HepG2 (cell line): Measurements from ENCODE around the gene IGF1. TPM values are rescaled to one million over a fixed set of nuclear protein-coding genes. Genes with fewer than 3 reads are reported as not detected.

ENCODE experiments used
- ATAC-seq: fragments of 200-7000 bp; cut with Tn5 transposase; 3 replicates; pipeline ENCODE4 v1.9.1; 2020; ENCODE audit warnings: mild to moderate bottlenecking, moderate library complexity
- BruUV-seq: library from RNA; stranded (reverse); fragments of 400-500 nt; replicated peaks from 2 replicates; lab custom pipeline; 2021; lab: Mats Ljungman, UMichigan
- CTCF ChIA-PET: fragments of 300-600 bp; formaldehyde crosslinking; extraction: SDS; loops from one replicate; lab custom pipeline; 2021; ENCODE audit warnings: low total read pairs, inconsistent platforms, low intra/inter-chr PET ratio; lab: Yijun Ruan, JAX
- POLR2A ChIA-PET: fragments of 350-600 bp; sonication (Branson Sonifier 250); formaldehyde crosslinking; loops from one replicate; lab custom pipeline; 2020; ENCODE audit warnings: antibody characterized with exemption, inconsistent platforms; lab: Yijun Ruan, JAX
- DNase-seq: peaks from one replicate; pipeline ENCODE4 v3.0.0-alpha.2; 2015; ENCODE audit warnings: low spot score
- FAIRE-seq: peaks from 3 replicates; lab custom pipeline; 2011; peaks lifted over from hg19 to GRCh38; lab: Jason Lieb, UNC
- H2AFZ ChIP-seq: one replicate; pipeline ENCODE4 v1.6.1; 2011; ENCODE audit warnings: low read length, inconsistent platforms
- H3K27ac ChIP-seq: fragments of 300-600 bp; 3 replicates; pipeline ENCODE4 v1.8.0; 2011; ENCODE audit warnings: mixed run types, mild to moderate bottlenecking, mixed read lengths, low read length, inconsistent platforms; ENCODE audit not compliant: insufficient read depth; ENCODE audit errors: extremely low read length
- H3K27me3 ChIP-seq, 2 experiments: fragments of 200-600 bp in 1 of 2; 2 replicates in 1 of 2; 3 replicates in 1 of 2; pipeline versions ENCODE4 v1.6.0 to v1.8.0; 2011; ENCODE audit warnings: low read length in 2 of 2, mild to moderate bottlenecking in 2 of 2, moderate library complexity in 2 of 2, inconsistent platforms in 1 of 2; ENCODE audit not compliant: insufficient read depth in 2 of 2, control insufficient read depth in 1 of 2
- H3K36me3 ChIP-seq, 2 experiments: fragments of 200-600 bp in 1 of 2; replicated peaks in 1 of 2; 2 replicates in 1 of 2; 3 replicates in 1 of 2; pipeline versions ENCODE4 v1.5.1 to v1.8.0; 2011; ENCODE audit warnings: low read length in 2 of 2, inconsistent platforms in 1 of 2; ENCODE audit not compliant: insufficient read depth in 2 of 2, control insufficient read depth in 1 of 2
- H3K4me1 ChIP-seq: 2 replicates; pipeline ENCODE4 v1.5.1; 2012; ENCODE audit warnings: low read length, inconsistent platforms; ENCODE audit not compliant: insufficient read depth
- H3K4me2 ChIP-seq: 2 replicates; pipeline ENCODE4 v1.6.0; 2011; ENCODE audit warnings: low read depth, low read length, inconsistent platforms
- H3K4me3 ChIP-seq, 3 experiments: fragments of 200-600 bp in 1 of 3; sonication (generic), shearing (Covaris generic) in 1 of 3; replicated peaks in 1 of 3; 2 replicates each; pipeline ENCODE4 v1.5.1; 2011 to 2016; ENCODE audit warnings: low read length in 3 of 3, inconsistent platforms in 2 of 3, low read depth in 2 of 3, mild to moderate bottlenecking in 2 of 3, control low read depth in 1 of 3, mixed read lengths in 1 of 3; ENCODE audit not compliant: insufficient read depth in 1 of 3
- H3K79me2 ChIP-seq: one replicate; pipeline ENCODE4 v1.6.1; 2011; ENCODE audit warnings: low read length, inconsistent platforms; ENCODE audit not compliant: insufficient read depth
- H3K9ac ChIP-seq: 2 replicates; pipeline ENCODE4 v1.6.0; 2011; ENCODE audit warnings: mild to moderate bottlenecking, low read depth, low read length, inconsistent platforms; ENCODE audit not compliant: insufficient read depth
- H3K9me3 ChIP-seq: 2 replicates; pipeline ENCODE4 v1.5.1; 2012; ENCODE audit warnings: mild to moderate bottlenecking, low read length
- H4K20me1 ChIP-seq: 2 replicates; pipeline ENCODE4 v1.6.0; 2011; ENCODE audit warnings: inconsistent platforms, mild to moderate bottlenecking, low read length, moderate library complexity; ENCODE audit not compliant: insufficient read depth
- HCFC1 ChIP-seq: fragments of 150-350 bp; IDR thresholded peaks from 2 replicates; pipeline ENCODE4 v1.6.1; 2014; ENCODE audit warnings: low read depth, low read length
- HIVEP1 ChIP-seq: sonication (generic); formaldehyde crosslinking; IDR thresholded peaks from 2 replicates; pipeline ENCODE4 v1.4.0; 2020; ENCODE audit warnings: mild to moderate bottlenecking, missing genetic modification reagents
- HMGA1 ChIP-seq: sonication (generic); formaldehyde crosslinking; conservative IDR thresholded peaks from 2 replicates; pipeline ENCODE4 v1.4.0; 2020; ENCODE audit warnings: missing genetic modification reagents
- ISL2 ChIP-seq: sonication (generic); formaldehyde crosslinking; IDR thresholded peaks from 2 replicates; pipeline ENCODE4 v1.5.0; 2020; ENCODE audit warnings: missing genetic modification reagents
- LRRFIP1 ChIP-seq: sonication (generic); formaldehyde crosslinking; conservative IDR thresholded peaks from 2 replicates; pipeline ENCODE4 v1.4.0; 2020; ENCODE audit warnings: missing genetic modification reagents
- NR2F6 ChIP-seq, 2 experiments: IDR thresholded peaks; 2 replicates each; pipeline ENCODE4 v1.6.1; 2016; ENCODE audit warnings: antibody characterized with exemption in 1 of 2, mild to moderate bottlenecking in 1 of 2
- RBAK ChIP-seq: sonication (generic); formaldehyde crosslinking; IDR thresholded peaks from 2 replicates; pipeline ENCODE4 v1.5.1; 2020; ENCODE audit warnings: mild to moderate bottlenecking, missing genetic modification reagents
- TARDBP ChIP-seq: sonication (generic); formaldehyde crosslinking; IDR thresholded peaks from 2 replicates; pipeline ENCODE4 v1.8.0; 2022; ENCODE audit warnings: mild to moderate bottlenecking, missing genetic modification reagents
- WIZ ChIP-seq: sonication (generic); formaldehyde crosslinking; IDR thresholded peaks from 2 replicates; pipeline ENCODE4 v1.5.1; 2020; ENCODE audit warnings: mild to moderate bottlenecking, missing genetic modification reagents
- ZFAT ChIP-seq: sonication (generic); formaldehyde crosslinking; conservative IDR thresholded peaks from 2 replicates; pipeline ENCODE4 v1.8.1; 2023; ENCODE audit warnings: missing genetic modification reagents, inconsistent platforms
- in situ Hi-C: cut with HindIII; loops from 2 replicates; pipeline ENCODE4 v1.10.0; 2017; ENCODE audit warnings: low pct_unique_long_range_greater_than_20kb; ENCODE audit not compliant: extremely low pct_ligation_motif_present
- intact Hi-C: fragments of 100-400 bp; cut with micrococcal nuclease; formaldehyde crosslinking; loops from one replicate; pipeline ENCODE4 v1.10.0; 2022; ENCODE audit not compliant: unreplicated experiment
- polyA plus RNA-seq, 8 experiments: library from polyadenylated mRNA; depleted of rRNA in 3 of 8; stranded (reverse) in 7 of 8; unstranded in 1 of 8; fragments of >200 nt; fragmentation: Illumina TruSeq in 4 of 8; extraction: Trizol in 4 of 8; gene quantifications; 2 replicates each; pipeline versions ENCODE4 v1.2.1 to v1.2.3, GENCODE V29; 2011 to 2016; ENCODE audit warnings: low read depth in 4 of 8, missing spikeins in 1 of 8, mixed read lengths in 1 of 8; ENCODE audit not compliant: insufficient read depth in 1 of 8
- total RNA-seq, 5 experiments: library from RNA; depleted of rRNA; stranded (reverse); fragments of >200 nt; fragmentation: Illumina TruSeq; extraction: Trizol; gene quantifications; 2 replicates each; pipeline ENCODE4 v1.2.3, GENCODE V29; 2016; ENCODE audit warnings: low read depth in 1 of 5
- TF ChIP-seq, protein P1 (sequence below): sonication (generic); formaldehyde crosslinking; IDR thresholded peaks from 2 replicates; pipeline ENCODE4 v1.5.1; 2020; ENCODE audit warnings: mild to moderate bottlenecking, missing genetic modification reagents, borderline replicate concordance
- TF ChIP-seq, protein P2 (sequence below): sonication (generic); formaldehyde crosslinking; IDR thresholded peaks from 2 replicates; pipeline ENCODE4 v1.8.0; 2022; ENCODE audit warnings: missing genetic modification reagents, mild to moderate bottlenecking, borderline replicate concordance

Gene IGF1
- total and polyA plus RNA-seq, 2 of the 13 experiments (the other 11 are each of a cell fraction or from before 2014, with no cell fraction given), result not detected

DNA sequence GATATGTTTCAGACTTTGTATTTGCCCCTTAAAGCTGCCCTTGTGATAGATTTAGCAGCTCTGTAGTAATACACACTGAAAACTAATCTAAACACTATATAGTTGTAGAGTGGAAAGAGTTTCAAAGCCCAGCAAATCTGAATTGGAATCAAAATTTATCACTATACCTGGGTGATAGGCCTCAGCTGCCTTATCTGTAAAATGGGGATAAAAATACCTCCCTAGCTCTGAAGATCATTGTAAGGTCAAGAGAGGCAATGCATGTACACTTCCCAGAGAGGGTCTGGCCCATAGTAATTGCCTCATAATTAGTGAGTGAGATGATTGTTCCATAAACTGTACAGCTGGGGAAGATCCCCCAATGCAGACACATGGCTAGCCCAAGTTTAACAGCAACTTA lies 103.6 kb downstream of the IGF1 start:
- Histone ChIP-seq H3K79me2 (no peaks in the 10 kb centered on the region), H2AFZ (no peak overlapping the region), H3K36me3 (no peaks in the 10 kb centered on the region), H3K9ac (no peak overlapping the region), H3K27ac (no peak overlapping the region), H4K20me1 (no peaks in the 10 kb centered on the region), H3K4me3 (no peak overlapping the region), H3K4me1 (no peaks in the 10 kb centered on the region), H3K9me3 (no peaks in the 10 kb centered on the region), H3K27me3 (no peaks in the 10 kb centered on the region), H3K4me2 (no peak overlapping the region)
- in situ Hi-C loops, result no loop called here
- FAIRE-seq, result no peak
- CTCF ChIA-PET, result no interaction called here
- no peak for DNase-seq
- POLR2A ChIA-PET, result no interaction called here
- intact Hi-C loops, result no loop called here
- ATAC-seq, result no peak
- no TSS peak for BruUV-seq
- TF ChIP-seq RBAK (CRISPR knock-in tag) (no peak), HIVEP1 (no peak), ISL2 (CRISPR knock-in tag) (no peak), TARDBP (CRISPR knock-in tag) (no peak), LRRFIP1 (no peak), ZFAT (CRISPR knock-in tag) (no peak), HCFC1 (no peak), WIZ (CRISPR knock-in tag) (no peak), HMGA1 (CRISPR knock-in tag) (no peak), NR2F6 (IDR thresholded peaks at IDR 0.05) (no peak), NR2F6 (CRISPR knock-in tag; IDR thresholded peaks at IDR 0.05) (no peak)
- TF ChIP-seq, protein P1, sequence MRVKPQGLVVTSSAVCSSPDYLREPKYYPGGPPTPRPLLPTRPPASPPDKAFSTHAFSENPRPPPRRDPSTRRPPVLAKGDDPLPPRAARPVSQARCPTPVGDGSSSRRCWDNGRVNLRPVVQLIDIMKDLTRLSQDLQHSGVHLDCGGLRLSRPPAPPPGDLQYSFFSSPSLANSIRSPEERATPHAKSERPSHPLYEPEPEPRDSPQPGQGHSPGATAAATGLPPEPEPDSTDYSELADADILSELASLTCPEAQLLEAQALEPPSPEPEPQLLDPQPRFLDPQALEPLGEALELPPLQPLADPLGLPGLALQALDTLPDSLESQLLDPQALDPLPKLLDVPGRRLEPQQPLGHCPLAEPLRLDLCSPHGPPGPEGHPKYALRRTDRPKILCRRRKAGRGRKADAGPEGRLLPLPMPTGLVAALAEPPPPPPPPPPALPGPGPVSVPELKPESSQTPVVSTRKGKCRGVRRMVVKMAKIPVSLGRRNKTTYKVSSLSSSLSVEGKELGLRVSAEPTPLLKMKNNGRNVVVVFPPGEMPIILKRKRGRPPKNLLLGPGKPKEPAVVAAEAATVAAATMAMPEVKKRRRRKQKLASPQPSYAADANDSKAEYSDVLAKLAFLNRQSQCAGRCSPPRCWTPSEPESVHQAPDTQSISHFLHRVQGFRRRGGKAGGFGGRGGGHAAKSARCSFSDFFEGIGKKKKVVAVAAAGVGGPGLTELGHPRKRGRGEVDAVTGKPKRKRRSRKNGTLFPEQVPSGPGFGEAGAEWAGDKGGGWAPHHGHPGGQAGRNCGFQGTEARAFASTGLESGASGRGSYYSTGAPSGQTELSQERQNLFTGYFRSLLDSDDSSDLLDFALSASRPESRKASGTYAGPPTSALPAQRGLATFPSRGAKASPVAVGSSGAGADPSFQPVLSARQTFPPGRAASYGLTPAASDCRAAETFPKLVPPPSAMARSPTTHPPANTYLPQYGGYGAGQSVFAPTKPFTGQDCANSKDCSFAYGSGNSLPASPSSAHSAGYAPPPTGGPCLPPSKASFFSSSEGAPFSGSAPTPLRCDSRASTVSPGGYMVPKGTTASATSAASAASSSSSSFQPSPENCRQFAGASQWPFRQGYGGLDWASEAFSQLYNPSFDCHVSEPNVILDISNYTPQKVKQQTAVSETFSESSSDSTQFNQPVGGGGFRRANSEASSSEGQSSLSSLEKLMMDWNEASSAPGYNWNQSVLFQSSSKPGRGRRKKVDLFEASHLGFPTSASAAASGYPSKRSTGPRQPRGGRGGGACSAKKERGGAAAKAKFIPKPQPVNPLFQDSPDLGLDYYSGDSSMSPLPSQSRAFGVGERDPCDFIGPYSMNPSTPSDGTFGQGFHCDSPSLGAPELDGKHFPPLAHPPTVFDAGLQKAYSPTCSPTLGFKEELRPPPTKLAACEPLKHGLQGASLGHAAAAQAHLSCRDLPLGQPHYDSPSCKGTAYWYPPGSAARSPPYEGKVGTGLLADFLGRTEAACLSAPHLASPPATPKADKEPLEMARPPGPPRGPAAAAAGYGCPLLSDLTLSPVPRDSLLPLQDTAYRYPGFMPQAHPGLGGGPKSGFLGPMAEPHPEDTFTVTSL (CRISPR knock-in tag), result no peak
- TF ChIP-seq, protein P2, sequence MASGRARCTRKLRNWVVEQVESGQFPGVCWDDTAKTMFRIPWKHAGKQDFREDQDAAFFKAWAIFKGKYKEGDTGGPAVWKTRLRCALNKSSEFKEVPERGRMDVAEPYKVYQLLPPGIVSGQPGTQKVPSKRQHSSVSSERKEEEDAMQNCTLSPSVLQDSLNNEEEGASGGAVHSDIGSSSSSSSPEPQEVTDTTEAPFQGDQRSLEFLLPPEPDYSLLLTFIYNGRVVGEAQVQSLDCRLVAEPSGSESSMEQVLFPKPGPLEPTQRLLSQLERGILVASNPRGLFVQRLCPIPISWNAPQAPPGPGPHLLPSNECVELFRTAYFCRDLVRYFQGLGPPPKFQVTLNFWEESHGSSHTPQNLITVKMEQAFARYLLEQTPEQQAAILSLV, result no peak
